Measurements from ENCODE around the gene SCD5. TPM values are rescaled to one million over a fixed set of nuclear protein-coding genes. Genes with fewer than 3 reads are reported as not detected.

The SCD5 gene
- total and polyA plus RNA-seq, 2 of the 8 experiments (the other 6 are each of a cell fraction or from before 2014, with no cell fraction given), result 0.92 to 1.2 TPM

DNA sequence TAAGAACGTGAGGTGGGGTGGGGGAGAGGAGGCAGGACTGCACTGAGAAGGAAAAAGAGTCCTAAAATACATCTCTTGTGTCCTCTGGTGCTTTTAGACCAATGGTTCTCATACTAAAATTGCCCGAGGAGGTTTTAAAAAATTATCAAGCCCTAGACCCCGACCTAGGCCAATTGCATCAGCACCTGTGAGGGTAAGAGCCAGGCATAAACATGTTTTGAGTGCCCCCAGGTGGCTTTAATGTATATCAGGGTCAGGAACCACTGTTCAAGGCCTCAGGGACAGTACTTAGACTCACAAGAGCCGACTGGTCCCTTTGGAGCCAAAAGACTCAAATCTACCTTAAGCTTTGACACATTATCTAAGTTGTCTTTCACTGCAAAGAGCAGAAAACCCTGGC, 199.3 kb downstream of the SCD5 start:
- H3K4ac ChIP-seq (replicated peaks; ENCODE audit: insufficient read length, low read depth, low read length), result no peak overlapping the region
- no peaks in the 10 kb centered on the region for H3K27me3 ChIP-seq (replicated peaks in 1 of 4; ENCODE audit: control insufficient read depth in 3 of 4, extremely low read depth in 1 of 4, insufficient read depth in 3 of 4, low read length in 3 of 4)
- H4K91ac ChIP-seq (replicated peaks; ENCODE audit: insufficient read length, low read length), result no peak overlapping the region
- no peaks in the 10 kb centered on the region for H3K9me3 ChIP-seq (ENCODE audit: insufficient read depth in 2 of 2, low read depth in 1 of 2, low read length in 1 of 2)
- no peak overlapping the region for H3K4me3 ChIP-seq (ENCODE audit: extremely low read depth in 1 of 4, insufficient read depth in 2 of 4, low read depth in 3 of 4, low read length in 4 of 4)
- H3K4me1 ChIP-seq (replicated peaks in 1 of 4; ENCODE audit: control insufficient read depth in 3 of 4, insufficient read depth in 4 of 4, low read length in 3 of 4), result peaks cover 0 to 4% (median 0%) of the 10 kb centered on the region in 4 experiments; a peak in 1 of 7 replicates
- H2BK12ac ChIP-seq (ENCODE audit: low read depth, low read length), result peak overlapping the region; percentile 55
- H3K23me2 ChIP-seq (ENCODE audit: low read depth, low read length), result no peaks in the 10 kb centered on the region
- no peaks in the 10 kb centered on the region for H3K79me1 ChIP-seq (ENCODE audit: low read depth, low read length)
- no peak overlapping the region for H2BK120ac ChIP-seq (replicated peaks; ENCODE audit: low read depth, low read length)
- H2BK20ac ChIP-seq (ENCODE audit: low read length), result no peak overlapping the region
- H3K27ac ChIP-seq (ENCODE audit: low read depth, low read length), result no peak overlapping the region
- no peak overlapping the region for H4K5ac ChIP-seq (ENCODE audit: insufficient read length, low read depth, low read length)
- DNase-seq (ENCODE audit: low read depth in 1 of 2, low spot score in 2 of 2) (peak in 1 of 2 experiments; percentile 31), FAIRE-seq (peak; percentile 86)
- H2AFZ ChIP-seq (ENCODE audit: low read length), result peak overlapping the region; percentile 88; the same call in 1 of the 2 replicates
- H2BK15ac ChIP-seq (ENCODE audit: low read length), result no peak overlapping the region
- H4K20me1 ChIP-seq (replicated peaks in 1 of 2; ENCODE audit: control insufficient read depth in 1 of 2, insufficient read depth in 2 of 2, low read length in 2 of 2), result no peaks in the 10 kb centered on the region
- H3K9ac ChIP-seq (replicated peaks in 1 of 4; ENCODE audit: extremely low read depth in 1 of 4, low read depth in 3 of 4, low read length in 3 of 4), result no peak overlapping the region
- WGBS, 2 experiments (ENCODE audit: extremely low coverage in 1 of 2, insufficient coverage in 1 of 2, insufficient read length in 1 of 2, insufficient replicate concordance in 2 of 2, low coverage in 1 of 2, low lambda C conversion rate in 2 of 2, missing lambda C conversion rate in 1 of 2), result 75% methylated on average over 4 of the region's 4 CpGs; no CpG with 5 or more reads in 1 of the 2 experiments
- no peaks in the 10 kb centered on the region for H3K79me2 ChIP-seq (ENCODE audit: control insufficient read depth in 1 of 2, insufficient read depth in 2 of 2, low read length in 2 of 2)
- H3K18ac ChIP-seq (ENCODE audit: extremely low read depth, low read length), result no peak overlapping the region
- H2AK5ac ChIP-seq (ENCODE audit: low read depth, low read length), result no peak overlapping the region
- no peak overlapping the region for H3K23ac ChIP-seq (ENCODE audit: insufficient read length)
- no peak overlapping the region for H3K56ac ChIP-seq (replicated peaks; ENCODE audit: insufficient read length, low read depth, low read length)
- no peaks in the 10 kb centered on the region for H3K36me3 ChIP-seq (ENCODE audit: control insufficient read depth in 2 of 4, insufficient read depth in 4 of 4, low read length in 3 of 4)
- no peak overlapping the region for H4K8ac ChIP-seq (ENCODE audit: extremely low read depth, insufficient read depth, low read length)
- ChIA-PET CTCF (ENCODE audit: partially characterized antibody) (interaction anchor here (0.8 to 4.6 kb wide), 21 partner anchors 8 to 147 kb away, joined by 3 to 39 read pairs (median 5); no protein-coding TSS in a partner anchor), POLR2A (ENCODE audit: partially characterized antibody) (interaction anchor here (0.9 to 1.1 kb wide), 2 partner anchors 134 to 168 kb away, joined by 3 read pairs; no protein-coding TSS in a partner anchor)
- H3K4me2 ChIP-seq (ENCODE audit: insufficient read depth in 1 of 2, low read depth in 2 of 2, low read length in 2 of 2), result no peak overlapping the region
- H2BK5ac ChIP-seq (ENCODE audit: low read depth, low read length), result no peak overlapping the region; the same call in 1 of the 2 replicates
- no peak overlapping the region for H3K14ac ChIP-seq (ENCODE audit: insufficient read length)
- no peak for TF ChIP-seq RNF2 (IDR thresholded peaks at IDR 0.05; ENCODE audit: borderline replicate concordance, low read depth, low read length, missing control alignments, poor library complexity, severe bottlenecking)
- no peak for TF ChIP-seq TEAD4 (IDR thresholded peaks at IDR 0.05; ENCODE audit: low read depth, low read length)
- TF ChIP-seq RBBP5 (IDR thresholded peaks at IDR 0.05; ENCODE audit: borderline replicate concordance, low read depth, low read length), result no peak
- TF ChIP-seq, protein P1, sequence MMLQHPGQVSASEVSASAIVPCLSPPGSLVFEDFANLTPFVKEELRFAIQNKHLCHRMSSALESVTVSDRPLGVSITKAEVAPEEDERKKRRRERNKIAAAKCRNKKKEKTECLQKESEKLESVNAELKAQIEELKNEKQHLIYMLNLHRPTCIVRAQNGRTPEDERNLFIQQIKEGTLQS (IDR thresholded peaks at IDR 0.05; ENCODE audit: insufficient read depth, low read depth, low read length), result peak; percentile 94
- TF ChIP-seq JUND (IDR thresholded peaks at IDR 0.05; ENCODE audit: low read length), result peak; percentile 53; the same call in 1 of the 2 replicates
- TF ChIP-seq HDAC2 (IDR thresholded peaks at IDR 0.05; ENCODE audit: borderline replicate concordance in 1 of 2, low read depth in 2 of 2, low read length in 2 of 2), result no peak
- no peak for TF ChIP-seq POLR2AphosphoS5 (IDR thresholded peaks at IDR 0.05; ENCODE audit: low read depth, low read length)
- TF ChIP-seq RAD21 (IDR thresholded peaks at IDR 0.05 in 1 of 2, conservative IDR thresholded peaks at IDR 0.05 in 1 of 2; ENCODE audit: low read depth in 2 of 2, low read length in 2 of 2), result peak; percentile 83 to 90
- TF ChIP-seq SIRT6 (IDR thresholded peaks at IDR 0.05; ENCODE audit: low read length), result no peak
- no peak for TF ChIP-seq ZNF274 (IDR thresholded peaks at IDR 0.05; ENCODE audit: borderline replicate concordance, extremely low read depth, low read length)
- TF ChIP-seq EZH2 (IDR thresholded peaks at IDR 0.05; ENCODE audit: low read depth, low read length, severe bottlenecking), result no peak
- TF ChIP-seq RFX5 (IDR thresholded peaks at IDR 0.05; ENCODE audit: borderline replicate concordance, low read depth, low read length), result no peak
